HG03064 (cell line): ENCODE results near the gene TLE6.
"Not testable (repeated sequence)": the region's sequence is repeated elsewhere in the genome, so short reads cannot be mapped to it uniquely, and the experiment has no call there.

Experiments
- ATAC-seq: cut with Tn5 transposase; IDR thresholded peaks from one replicate; pipeline ENCODE4 v1.9.1; 2021; ENCODE audit warnings: low read depth; ENCODE audit not compliant: unreplicated experiment

The TLE6 gene

DNA sequence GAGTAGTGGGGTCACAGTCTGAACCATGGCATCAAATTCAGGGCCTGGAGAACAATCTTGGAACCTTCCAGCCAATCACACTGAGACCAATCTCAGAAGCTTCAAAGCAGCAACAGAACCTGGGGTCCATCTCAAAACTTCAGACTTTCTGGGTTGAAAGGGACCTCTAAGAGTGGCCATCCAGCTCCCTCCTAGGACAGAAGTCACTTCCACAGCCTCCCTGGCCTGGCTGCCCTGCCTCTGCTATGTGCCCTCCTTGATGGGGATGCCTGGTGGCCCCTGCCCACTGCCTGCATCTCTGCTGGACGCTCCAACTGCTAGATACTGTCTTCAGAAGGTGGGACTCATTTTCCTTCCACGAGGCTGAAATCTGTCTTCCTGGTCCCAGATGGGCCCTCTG, 49.9 kb downstream of the TLE6 start:
- ATAC-seq, result no peak

DNA sequence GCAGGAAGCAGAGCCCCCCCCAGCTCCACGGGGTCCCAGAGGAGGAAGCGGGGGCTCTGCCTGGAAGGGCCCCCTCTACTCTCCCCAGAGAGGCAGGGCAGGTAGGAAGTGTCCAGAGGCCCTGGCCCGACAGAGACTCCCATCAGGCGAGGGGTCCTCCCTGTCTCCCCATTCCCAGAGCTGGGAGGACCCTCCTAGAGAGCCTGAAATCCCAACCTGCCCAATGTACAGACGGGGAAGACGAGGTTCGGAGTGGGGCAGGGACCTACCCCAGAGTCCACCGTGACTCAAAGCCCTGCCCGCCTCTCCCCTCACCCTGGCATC, 50.6 kb downstream of the TLE6 start:
- no peak for ATAC-seq

DNA sequence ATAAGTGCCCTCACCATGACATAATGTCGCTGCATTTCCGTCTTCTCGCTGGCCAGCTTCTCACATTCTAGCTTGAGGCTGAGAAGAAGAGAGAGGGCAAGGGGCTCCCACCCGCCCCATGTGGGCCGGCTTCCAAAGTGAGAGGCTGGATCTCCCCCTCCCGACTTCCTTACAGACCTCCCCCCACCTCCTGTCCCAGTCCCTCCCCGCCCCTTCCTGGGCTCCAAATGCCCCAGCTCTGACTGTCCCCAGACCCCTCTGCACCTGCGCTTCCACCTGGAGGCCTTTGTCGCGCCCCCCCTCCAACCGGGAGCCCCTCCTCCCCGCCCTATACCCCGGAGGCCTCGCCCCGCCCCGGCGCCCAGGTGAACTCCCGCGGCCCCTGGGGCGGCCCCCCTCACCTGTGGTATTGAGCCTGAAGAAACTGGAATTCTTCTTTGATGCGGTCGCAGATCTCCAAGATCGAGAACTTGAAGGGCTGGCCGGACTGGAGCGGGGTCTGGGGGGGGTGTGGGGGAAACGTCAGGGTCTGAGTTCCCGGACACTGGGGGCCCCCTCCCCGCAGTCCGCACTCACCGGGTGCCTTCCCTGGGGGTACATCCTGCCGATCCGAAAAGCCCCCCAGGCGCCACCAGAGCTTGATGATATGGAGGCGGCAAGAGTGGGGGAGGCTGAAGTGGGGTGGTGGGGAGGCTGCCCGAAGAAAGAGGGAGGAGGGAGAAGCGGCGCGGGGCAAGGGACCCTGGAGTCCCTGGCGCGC, 51.1 kb downstream of the TLE6 start:
- no peak for ATAC-seq

DNA sequence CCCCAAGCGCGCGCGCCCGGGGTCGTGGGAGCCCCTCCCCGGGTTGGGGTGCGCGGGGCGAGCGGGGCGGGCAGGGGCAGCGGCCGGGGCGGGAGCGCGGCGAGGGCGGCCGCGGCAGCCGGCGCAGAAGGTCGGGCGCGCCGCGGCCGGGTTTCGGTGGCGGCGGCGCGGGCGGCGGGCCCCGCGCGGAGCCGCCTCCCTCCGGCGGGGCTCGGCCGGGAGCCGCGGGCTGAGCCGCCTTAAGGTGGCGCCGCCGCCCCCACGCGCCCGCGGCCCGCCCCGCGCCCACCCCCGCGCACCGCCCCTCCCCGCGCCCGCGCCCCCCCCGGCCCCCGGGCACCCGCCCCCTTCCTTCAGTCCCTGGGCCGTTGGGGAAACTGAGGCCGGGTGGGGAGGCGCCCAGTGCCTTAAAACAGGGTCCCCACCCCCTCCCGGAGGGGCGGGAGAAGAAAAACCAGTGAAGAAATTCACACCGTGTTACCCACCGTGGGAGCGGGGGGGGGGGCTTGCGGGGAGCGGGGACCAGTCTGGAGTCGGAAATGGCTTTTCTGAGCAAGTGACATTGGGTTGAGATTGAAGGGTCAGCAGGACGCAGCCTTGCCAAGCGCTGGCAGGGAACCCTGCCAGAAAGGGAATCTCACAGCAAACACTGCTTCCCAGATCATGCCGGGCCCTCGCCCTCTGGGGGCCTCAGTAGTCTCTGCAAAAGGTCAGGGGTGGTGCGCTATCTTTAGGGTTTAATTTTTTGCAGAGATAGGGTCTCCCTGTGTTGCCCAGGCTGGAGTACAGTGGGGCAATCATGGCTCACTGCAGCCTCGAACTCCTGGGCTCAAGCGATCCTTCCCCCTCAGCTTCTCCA, 51.9 kb downstream of the TLE6 start, which contains the start of gene TLE2:
TSS of gene TLE2 (minus strand) at position 216 of the 859 bp plus-strand sequence. CDS start 376 bp downstream, outside the sequence.
- no peak for ATAC-seq

DNA sequence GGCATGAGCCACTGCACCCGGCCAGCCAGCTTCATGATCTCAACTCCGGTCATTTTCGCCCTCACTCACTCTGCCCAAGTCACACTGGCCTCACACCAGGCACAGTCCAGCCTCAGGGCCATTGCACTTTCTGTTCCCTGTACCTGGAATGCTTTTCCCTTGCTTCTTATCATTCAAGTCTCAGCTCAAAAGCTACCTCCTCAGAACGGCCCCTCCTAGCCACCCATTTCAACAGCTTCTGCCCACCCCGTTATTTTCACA, 54.2 kb downstream of the TLE6 start:
- ATAC-seq, result no peak

DNA sequence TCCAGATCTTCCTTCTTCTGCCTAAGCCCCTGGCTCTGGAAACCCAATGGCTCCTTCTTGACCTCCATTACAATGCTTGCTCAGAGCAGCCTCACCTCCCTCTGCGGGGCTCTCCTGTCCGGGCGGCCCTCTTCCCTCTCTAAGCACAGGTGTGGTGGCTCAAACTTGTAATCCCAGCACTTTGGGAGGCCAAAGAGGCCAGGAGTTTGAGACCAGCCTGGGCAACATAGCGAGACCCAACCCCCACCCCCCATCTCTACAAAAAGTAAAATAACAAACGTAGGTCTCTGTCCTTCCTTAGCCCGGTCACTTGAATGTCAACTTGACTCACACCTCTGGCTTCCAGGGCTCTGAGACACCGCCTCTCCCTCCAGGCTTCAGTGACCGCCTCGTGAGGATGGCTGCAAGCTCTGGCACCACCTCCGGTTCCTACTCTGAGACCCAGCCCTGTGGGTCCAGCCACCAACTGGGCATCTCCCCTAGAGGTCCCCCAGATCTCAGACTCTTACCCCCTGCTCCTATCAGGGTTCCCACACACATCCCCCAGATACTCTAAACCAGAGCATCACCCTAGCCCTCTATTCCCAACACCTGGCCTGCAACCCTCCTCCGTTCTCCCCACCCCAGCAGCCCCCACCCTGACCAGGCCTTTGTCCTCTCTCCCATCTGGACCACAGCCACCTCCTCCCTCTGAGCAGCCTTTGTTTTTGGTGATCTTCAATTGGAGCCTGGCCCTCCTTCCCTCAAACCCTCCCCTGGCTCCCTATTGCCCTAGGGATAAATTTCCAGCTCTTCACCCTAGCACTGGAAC, 56.4 kb downstream of the TLE6 start:
- ATAC-seq, result no peak

DNA sequence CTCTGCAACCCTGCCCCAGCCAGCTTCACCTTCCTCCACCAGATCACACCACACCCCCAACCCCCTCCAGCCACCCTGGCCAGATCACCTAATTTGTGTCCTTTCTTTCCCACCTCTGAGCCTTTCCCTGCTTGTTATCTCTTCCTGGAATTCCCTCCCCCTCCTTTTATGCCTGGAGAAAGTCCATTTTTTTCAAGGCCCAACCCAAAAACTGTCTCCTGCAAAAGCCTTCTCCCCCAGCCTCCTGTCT, 57.0 kb downstream of the TLE6 start:
- no peak for ATAC-seq

DNA sequence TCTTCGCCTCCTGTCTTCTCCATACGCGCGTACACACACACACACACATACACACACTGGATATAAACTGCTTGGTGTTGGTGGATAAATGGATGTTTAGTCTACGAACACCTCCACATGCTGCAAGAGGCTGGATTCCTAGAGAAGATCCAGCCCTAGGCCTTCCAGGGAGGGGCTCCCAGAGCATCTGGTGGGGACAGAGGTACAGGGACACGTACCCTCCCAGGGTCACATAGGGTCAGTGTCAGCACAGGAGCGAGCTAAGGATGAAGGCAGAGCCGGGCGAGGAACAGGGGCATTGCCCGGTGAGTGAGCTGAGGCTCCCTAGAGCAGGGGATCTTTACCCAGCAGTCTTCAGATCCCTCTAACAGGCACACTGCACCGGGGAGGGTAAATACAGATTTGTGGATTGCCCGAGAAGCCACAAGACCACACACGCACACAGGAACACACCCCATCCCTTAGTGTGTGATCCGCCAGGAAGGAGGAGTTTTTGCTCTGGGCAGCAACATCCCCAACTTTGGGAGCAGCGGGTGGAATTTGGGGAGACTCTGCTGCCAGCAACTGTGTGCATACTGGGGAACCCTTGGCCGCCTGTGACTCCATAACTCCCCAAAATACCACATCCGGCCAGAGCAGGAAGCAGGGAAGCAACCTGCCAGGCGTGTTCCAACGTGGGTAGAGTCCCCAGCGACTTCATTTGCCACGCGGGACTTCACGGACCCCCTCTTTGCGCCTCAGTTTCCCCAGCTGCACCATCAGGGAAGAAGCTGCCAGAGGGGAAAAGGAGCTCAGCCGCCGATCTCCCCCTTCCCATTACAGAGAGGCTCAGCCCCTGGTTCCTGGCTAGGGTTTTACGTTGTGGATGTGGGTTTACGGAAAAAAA, 57.5 kb downstream of the TLE6 start:
- peak; percentile 8 for ATAC-seq

DNA sequence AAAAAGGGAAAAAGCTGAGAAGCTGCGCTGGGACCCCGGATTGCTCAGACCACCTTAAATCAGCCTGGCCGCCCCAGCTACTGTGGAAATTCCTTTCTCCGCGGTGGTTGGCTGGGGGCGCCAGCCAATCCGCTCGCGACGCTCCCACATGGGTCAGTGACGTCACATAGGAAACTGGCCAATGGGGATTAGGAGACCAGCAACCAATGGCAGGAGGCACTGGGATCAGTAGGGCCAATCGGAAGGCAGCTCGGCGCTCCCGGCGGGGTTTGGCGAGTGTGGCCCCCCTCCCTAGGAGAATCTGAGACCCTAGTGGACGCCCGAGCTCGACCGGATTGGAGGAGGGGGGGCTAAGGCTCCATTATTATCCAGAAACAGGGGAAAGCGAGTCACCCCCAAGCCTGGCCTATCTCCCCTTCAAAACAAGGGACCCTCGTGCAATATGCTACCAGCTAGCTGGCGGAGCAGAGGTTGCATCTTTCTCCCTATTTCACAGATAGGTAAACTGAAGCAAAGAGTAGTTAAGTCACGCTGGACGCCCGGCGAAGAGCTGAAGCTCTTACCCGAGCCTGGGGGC, 58.3 kb downstream of the TLE6 start:
- peak; percentile 67 for ATAC-seq

DNA sequence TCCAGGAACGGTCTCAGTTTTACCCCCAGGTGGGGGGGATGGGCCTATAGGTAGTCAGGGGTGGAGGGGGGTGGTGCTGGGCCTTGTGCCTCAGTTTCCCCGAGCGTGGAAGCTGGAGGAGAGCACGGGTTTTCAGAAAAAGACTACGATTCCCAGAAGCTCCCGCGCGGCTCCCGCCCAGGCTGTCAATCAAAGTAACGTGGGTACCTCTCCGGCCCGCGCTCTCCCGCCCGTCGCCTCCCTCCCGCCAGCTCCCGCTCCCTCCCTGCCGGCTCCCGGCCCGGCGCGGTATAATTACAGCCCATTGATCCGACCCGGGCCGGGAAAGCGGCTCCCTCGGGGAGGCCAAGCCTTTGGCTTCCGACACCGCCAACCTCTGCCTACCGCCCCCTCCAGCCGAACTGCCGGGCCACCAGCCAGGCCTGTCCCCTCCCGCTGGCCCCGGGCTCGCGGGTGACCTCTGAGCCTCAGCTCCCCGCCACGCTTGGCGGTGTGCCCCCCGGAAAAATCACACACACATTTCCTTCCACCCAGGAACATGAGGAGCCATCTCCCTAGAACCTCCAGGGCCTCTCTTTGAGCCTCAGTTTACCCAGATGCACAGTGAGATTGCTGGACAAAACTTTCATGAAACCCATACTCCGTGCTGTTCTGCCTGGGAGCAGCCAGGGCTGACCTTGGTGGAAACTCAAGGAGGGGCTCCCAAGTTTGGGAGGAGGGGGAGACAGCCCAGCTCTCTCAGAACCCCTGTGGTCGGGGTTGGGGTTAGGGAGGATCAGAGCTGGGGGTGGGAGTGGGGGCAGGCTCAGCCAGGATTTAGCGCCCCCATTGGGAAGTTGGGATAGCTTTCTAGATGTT, 59.0 kb downstream of the TLE6 start:
- peak; percentile 46 for ATAC-seq

DNA sequence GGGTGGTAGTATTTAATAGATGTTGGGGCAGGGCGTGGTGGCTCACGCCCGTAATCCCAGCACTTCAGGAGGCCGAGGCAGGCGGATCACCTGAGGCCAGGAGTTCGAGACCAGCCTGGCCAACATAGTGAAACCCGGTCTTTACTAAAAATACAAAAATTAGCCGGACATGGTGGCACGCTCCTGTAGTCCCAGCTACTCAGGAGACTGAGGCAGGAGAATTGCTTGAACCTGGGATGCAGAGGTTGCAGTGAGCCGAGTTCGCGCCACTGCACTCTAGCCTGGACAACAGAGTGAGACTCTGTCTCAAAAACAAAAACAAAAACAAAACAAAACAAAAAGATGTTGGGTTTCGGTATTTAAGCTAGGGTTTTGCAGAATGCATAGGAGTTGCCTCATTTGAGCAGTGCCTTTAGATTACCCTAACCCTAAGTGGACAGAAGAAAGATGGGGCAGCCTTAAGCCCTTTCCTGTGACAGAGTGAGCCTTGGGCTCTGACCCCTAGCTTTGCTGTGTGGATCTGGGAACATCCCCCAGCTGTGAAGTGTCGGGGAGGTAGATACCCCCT, 59.7 kb downstream of the TLE6 start:
- not testable (repeated sequence) for ATAC-seq

DNA sequence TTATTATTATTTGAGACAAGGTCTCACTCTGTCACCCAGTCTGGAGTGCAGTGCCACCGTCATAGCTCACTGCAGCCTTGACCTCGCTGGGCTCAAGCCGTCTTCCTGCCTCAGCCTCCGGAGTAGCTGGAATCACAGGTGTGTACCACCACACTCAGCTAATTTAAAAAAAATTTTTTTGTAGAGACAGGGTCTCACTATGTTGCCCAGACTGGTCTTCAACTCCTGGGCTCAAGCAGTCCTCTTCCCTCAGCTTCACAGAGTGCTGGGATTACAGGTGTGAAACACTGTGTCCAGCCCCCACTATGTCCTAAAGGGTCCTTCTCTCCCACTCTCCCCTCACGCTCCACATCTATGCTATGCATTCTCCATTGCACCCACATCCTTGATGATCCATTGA, 60.9 kb downstream of the TLE6 start:
- ATAC-seq, result no peak

DNA sequence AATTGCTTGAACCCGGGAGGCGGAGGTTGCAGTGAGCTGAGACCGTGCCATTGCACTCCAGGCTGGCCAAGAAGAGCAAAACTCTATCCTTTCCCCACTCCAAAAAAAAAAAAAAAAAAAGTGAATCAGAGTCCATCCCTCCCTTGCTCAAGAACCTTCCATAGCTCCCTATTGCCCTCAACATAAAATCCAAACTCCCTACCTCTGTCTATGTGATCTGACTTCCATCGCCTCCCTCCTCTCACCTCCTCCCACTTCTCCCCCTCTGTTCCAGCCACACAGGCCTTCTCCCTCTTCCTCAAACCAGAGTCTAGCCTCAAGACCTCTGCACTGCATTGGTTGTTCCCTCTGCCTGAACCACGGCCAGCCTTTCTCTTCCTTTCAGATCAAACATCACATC, 61.8 kb downstream of the TLE6 start:
- ATAC-seq, result no peak

DNA sequence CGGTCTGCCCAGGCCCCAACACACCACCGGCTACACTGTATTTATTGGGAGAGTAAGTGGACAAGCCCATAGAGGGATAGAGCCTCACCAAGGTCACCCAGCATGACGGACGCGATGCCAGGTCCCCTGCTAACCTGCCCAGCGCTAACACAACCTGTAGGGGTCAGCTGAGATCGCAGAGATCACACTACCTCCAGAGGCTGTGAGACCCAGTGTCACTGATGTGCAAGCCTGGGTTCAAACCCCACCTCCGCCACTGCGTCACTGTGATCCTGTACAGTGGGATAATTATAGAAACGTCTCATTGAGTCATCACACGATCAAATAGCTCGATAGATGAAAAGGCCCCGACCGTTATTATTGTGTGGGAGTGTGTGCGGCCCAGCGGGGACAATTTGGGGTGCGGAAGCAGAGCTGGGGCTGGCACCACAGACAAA, 62.3 kb downstream of the TLE6 start:
- no peak for ATAC-seq

DNA sequence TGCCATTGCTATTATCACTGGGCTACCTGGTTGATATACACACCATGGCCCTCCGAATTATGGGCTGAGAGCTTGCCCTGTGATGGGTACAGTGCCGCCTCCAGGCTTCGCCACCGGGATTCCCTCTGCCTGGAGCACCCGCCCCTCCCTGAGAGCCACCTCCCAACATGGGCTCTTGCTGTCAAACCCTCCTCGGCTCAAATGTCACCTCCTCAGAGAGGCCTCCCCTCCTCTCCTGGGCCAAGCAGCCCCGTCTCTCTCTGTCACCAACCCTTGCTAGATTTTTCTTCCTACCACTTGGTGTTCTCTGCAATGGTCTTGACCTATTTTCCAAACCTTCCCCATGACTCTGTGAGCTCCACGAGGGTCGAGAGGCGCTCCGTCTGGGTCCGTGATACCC, 64.0 kb downstream of the TLE6 start:
- no peak for ATAC-seq

DNA sequence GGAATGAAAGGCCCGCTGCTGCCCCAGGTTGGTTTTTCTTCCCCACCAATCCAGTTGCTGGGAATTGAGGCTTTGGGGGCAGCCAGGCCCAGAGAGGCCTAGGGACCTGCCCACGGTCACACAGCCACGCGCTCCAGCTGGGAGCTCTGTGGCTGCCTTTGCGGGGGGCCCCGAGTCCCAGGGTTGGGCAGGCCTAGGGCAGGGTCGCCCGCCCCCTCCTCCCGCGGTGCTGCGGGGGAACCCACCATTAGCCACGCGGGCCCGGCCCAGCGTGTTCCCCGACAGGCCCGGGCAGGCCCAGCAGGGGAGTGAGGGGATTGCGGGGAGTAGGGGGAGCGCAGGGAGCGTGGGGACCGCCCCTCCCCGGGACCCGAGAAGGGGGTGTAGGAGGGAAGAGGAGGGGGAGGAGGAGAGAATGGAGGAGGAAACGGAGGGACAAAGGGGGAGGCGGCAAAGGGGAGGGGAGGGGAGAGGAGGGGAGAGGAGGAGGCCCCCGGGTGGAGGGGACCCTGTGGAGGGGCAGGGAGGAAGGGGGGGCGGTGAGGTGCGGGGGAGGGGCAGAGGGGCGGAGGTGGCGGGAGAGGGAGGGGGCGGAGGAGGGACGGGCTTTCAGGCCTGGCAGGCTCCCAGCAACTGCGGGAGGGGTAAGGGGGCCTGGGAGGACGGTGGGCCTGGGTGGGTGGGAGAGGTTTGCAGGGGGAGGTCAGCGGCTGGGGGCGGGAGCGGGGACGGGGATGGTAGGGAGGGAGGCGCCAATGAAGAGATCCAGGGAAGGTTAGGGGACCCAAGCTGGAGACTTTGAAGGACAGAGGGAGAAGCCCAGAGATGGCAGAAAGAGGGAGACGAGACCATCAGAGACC, 64.6 kb downstream of the TLE6 start:
- no peak for ATAC-seq

DNA sequence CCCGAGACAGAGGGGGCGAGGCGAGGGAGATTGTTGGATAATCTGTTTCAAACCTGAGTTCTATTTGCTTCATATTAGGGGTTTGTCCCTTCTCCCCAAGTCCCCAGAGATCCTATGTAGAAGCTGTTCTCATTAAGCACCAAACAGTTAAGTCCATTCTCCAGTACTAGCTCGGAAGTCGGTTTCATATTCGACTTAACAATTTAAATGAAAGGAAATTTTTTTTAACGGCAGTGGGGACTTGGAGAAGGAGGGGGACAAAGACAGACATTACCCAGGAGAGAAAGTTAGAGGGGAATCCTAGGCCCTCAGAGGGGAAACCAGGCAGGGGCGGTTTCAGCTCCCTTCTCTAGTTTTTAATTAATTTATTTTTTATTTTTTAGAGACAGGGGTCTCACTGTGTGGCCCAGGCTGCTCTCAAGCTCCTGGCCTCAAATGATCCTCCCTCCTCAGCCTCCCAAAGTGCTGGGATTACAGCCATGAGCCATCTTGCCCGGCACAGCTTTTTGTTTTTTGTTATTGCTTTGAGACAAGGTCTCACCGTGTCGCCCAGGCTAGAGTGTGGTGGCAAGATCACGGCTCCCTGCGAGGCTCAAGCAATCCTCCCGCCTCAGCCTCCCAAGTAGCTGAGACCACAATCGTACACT, 65.4 kb downstream of the TLE6 start:
- no peak for ATAC-seq
